Kidney epithelial cell (primary cell): ENCODE measurements around the gene MAJIN. TPM values are rescaled to one million over a fixed set of nuclear protein-coding genes. Genes with fewer than 3 reads are reported as not detected.

ENCODE experiments used
- DNase-seq: peaks from one replicate; pipeline ENCODE4 v3.0.0-alpha.2; 2010; ENCODE audit warnings: low read depth
- H3K27me3 ChIP-seq: 2 replicates; pipeline ENCODE4 v1.6.0; 2011; ENCODE audit warnings: low read length; ENCODE audit not compliant: control insufficient read depth, insufficient read depth
- H3K36me3 ChIP-seq: 2 replicates; pipeline ENCODE4 v1.5.1; 2011; ENCODE audit warnings: low read length; ENCODE audit not compliant: control insufficient read depth, insufficient read depth
- H3K4me3 ChIP-seq: 2 replicates; pipeline ENCODE4 v1.5.1; 2011; ENCODE audit warnings: low read depth, mild to moderate bottlenecking, control low read depth, low read length
- total RNA-seq: library from RNA; depleted of rRNA; stranded (reverse); fragments of >200 nt; gene quantifications from 2 replicates; pipeline ENCODE4 v1.2.3, GENCODE V29; 2015
- TF ChIP-seq, protein P1 (sequence below): IDR thresholded peaks from 2 replicates; pipeline ENCODE4 v1.5.1; 2011; ENCODE audit warnings: mild to moderate bottlenecking, moderate library complexity, low read length, control low read depth, inconsistent platforms; ENCODE audit not compliant: insufficient read depth, poor library complexity, severe bottlenecking

MAJIN gene, protein sequence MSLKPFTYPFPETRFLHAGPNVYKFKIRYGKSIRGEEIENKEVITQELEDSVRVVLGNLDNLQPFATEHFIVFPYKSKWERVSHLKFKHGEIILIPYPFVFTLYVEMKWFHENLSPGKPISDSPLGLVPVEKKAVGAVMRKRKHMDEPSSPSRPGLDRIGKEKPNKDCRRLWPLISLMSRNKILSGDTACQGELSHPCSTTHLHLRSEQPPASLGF
- 0.17 and 0.68 TPM in 2 replicates for total RNA-seq

DNA sequence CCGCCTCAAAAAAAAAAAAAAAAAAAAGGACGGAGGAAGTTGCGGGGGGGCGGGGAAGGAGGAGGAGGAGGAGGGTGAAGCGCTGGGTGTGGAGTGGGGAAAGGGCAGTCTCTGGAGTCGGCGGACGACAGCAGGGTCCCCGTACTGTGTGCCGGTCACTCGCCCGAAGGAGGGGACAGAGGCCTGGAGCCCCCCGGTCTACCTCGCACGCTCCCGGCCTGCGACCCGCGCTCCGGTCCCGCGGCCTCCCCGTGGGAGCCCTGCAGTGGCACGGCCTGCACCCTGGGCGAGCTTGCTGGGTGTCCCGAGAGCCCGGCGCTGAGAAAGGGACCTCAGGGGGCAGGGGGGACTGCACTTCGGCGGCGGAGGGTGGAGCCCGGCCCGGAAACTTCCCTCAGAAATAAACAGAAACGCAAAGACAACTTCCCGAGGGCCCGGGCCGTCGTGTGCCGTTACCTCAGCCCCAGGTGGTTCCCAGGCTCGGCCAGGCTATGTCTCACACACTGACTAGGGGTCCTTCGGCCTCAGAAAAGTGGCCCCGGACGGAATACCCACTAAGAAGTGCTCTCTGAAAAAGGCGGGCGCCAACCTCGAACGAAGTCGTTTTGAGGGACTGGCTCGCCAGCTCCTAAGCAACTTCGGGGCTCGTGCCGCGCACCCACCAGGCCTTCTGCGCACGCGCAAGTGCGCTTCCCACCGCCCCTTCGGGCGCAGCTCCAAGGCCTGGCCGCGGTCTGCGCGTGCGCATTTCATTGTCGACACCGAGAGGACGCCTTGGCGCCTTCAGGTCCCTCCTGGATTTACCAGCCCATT, at the start of gene MAJIN:
TSS of gene MAJIN (minus strand) at position 688 of the 813 bp plus-strand sequence. CDS start 12,703 bp downstream, outside the sequence.
- Histone ChIP-seq H3K4me3 (peak within 1 kb of the TSS; percentile 30), H3K27me3 (peaks cover 2% of the 10 kb centered on the region), H3K36me3 (no peaks in the 10 kb centered on the region)
- TF ChIP-seq, protein P1, sequence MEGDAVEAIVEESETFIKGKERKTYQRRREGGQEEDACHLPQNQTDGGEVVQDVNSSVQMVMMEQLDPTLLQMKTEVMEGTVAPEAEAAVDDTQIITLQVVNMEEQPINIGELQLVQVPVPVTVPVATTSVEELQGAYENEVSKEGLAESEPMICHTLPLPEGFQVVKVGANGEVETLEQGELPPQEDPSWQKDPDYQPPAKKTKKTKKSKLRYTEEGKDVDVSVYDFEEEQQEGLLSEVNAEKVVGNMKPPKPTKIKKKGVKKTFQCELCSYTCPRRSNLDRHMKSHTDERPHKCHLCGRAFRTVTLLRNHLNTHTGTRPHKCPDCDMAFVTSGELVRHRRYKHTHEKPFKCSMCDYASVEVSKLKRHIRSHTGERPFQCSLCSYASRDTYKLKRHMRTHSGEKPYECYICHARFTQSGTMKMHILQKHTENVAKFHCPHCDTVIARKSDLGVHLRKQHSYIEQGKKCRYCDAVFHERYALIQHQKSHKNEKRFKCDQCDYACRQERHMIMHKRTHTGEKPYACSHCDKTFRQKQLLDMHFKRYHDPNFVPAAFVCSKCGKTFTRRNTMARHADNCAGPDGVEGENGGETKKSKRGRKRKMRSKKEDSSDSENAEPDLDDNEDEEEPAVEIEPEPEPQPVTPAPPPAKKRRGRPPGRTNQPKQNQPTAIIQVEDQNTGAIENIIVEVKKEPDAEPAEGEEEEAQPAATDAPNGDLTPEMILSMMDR, result no peak
- DNase-seq, result peak; percentile 28

DNA sequence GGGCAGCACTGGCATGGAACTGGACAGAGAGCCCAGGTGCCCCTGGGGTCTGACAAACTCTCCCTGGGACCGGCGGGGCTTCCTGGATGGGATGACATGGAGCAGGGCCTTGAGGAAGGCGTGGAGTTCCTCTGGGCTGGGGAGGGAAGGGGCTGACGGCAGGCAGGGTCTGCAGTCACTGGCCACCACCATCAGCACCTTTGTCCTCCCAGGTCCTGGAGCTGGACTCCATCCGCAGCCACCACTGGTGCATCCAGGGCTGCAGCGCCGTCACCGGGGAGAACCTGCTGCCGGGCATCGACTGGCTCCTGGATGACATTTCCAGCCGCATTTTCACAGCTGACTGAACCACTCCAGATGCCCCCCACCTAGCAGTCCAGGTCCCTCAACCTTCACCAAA, 49.6 kb upstream of the MAJIN start:
- TF ChIP-seq, protein P1, result no peak
- Histone ChIP-seq H3K36me3 (peaks cover 1% of the 10 kb centered on the region), H3K27me3 (no peaks in the 10 kb centered on the region), H3K4me3 (no peak overlapping the region)
- no peak for DNase-seq

DNA sequence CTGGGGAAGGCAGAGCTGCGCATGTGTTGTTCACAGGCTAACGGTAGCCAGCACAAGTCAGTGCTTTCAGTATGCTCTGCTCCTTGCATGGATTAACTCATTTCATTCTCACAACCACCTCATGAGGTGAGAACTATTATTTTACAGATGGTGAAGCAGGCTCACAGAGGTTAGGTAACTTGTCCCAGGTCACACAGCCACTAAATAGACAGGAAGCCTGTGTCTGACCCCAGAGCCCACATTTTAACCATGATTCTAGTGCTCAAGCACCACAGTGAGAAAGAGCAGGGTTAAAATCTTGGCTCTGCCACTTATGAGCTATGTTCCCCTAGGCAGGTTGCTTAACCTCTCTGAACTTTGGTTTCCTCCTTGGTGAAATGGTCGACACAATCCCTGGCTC, 49.1 kb upstream of the MAJIN start:
- TF ChIP-seq, protein P1, result no peak
- no peak for DNase-seq
- Histone ChIP-seq H3K27me3 (no peaks in the 10 kb centered on the region), H3K4me3 (no peak overlapping the region), H3K36me3 (peaks cover 1% of the 10 kb centered on the region)

DNA sequence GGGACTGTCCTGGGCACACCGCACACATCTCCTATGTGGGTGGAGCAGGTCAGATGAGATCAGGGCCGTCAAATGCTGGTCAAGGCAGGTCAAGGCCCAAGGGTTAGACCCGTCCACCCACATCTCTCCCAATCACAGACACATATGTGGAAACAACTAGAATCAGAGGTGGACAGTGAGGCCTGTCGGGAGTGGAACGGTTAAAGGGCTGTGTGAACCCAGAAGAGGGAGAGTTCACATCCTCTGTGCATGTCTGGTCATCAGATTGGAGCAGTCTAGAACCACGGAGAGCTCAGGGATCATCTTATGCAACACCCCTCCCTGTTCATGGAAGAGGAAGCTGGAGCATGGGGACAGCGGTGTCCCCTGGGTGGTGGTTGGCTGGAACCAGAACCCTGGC, 47.9 kb upstream of the MAJIN start:
- Histone ChIP-seq H3K27me3 (no peaks in the 10 kb centered on the region), H3K36me3 (peaks cover 1% of the 10 kb centered on the region), H3K4me3 (no peak overlapping the region)
- no peak for DNase-seq
- TF ChIP-seq, protein P1, result no peak

DNA sequence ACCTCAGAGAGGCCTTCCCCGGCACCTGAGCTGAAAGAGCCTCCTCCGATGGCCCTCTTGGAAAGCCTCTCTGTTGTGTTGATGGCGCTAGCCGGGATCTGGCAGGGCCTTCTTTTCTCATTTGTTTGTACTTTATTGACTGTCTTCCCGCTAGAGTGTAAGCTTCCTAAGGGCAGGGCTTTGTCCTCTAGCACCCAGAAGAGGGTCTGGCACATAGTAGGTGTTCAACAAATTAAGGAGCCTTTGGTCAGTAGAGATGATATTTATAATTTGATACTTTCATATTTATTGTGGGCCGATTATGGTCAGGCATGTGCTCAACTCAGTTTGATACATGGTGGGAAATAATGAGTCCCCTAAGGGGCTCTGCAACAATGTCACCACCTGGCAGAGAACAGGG, 46.0 kb upstream of the MAJIN start:
- Histone ChIP-seq H3K36me3 (peaks cover 1% of the 10 kb centered on the region), H3K4me3 (no peak overlapping the region), H3K27me3 (no peaks in the 10 kb centered on the region)
- TF ChIP-seq, protein P1, result no peak
- DNase-seq, result no peak

DNA sequence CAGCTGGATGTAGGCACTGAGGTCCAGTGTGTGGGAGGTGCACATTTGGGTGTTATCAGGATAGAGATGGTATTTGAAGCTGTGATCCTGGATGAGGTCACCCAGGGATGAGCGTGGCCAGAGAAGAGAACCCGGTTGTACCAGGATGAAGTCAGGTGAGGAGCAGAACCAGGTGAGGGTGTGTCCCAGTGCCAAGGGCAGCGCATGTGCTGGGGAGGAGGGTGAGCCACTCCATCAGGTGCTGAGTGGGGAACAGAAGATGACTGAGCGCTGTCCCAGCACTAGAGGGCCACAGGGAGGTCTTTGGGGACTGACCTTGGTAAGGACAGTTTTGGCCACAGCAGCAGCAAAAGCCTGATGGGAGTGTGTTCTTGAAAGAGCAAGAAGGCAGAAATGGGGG, 44.8 kb upstream of the MAJIN start:
- TF ChIP-seq, protein P1, result no peak
- DNase-seq, result no peak
- peaks cover 1% of the 10 kb centered on the region for H3K36me3 ChIP-seq
- H3K27me3 ChIP-seq, result no peaks in the 10 kb centered on the region
- H3K4me3 ChIP-seq, result no peak overlapping the region
